ENCODE results near the gene PRCD.

PRCD gene

GRCh38 chr17:76566613-76566943, 26.7 kb downstream of the PRCD start:
- CTCF ChIA-PET, result interaction anchor here (1.4 to 8.2 kb wide), 4 partner anchors 9 to 57 kb away, joined by 5 to 60 read pairs (median 17); no protein-coding TSS in a partner anchor
- TF ChIP-seq CTCF (IDR thresholded peaks at IDR 0.05; ENCODE audit: control extremely low read depth, extremely low read depth, low read depth, missing control alignments), result no peak
- no peak for DNase-seq (ENCODE audit: extremely low spot score)
- POLR2A ChIA-PET, result interaction anchor here (0.5 to 2.6 kb wide), 3 partner anchors 9 to 625 kb away, joined by 3 to 10 read pairs (median 5); no protein-coding TSS in a partner anchor

GRCh38 chr17:76566988-76567431, 27.2 kb downstream of the PRCD start:
- no peak for TF ChIP-seq CTCF (IDR thresholded peaks at IDR 0.05; ENCODE audit: control extremely low read depth, extremely low read depth, low read depth, missing control alignments)
- ChIA-PET CTCF (interaction anchor here (1.5 to 8.2 kb wide), 3 partner anchors 9 to 57 kb away, joined by 5 to 60 read pairs (median 28); no protein-coding TSS in a partner anchor), POLR2A (interaction anchor here (0.5 to 2.6 kb wide), 2 partner anchors 10 to 568 kb away, joined by 3 to 10 read pairs; no protein-coding TSS in a partner anchor)
- no peak for DNase-seq (ENCODE audit: extremely low spot score)

- no peak for TF ChIP-seq CTCF (IDR thresholded peaks at IDR 0.05; ENCODE audit: control extremely low read depth, extremely low read depth, low read depth, missing control alignments)
- POLR2A ChIA-PET, result interaction anchor here (2.6 kb wide), 1 partner anchor 11 kb away, joined by 10 read pairs; no protein-coding TSS in a partner anchor
- DNase-seq (ENCODE audit: extremely low spot score), result no peak
- CTCF ChIA-PET, result interaction anchor here (6.4 to 8.2 kb wide), 2 partner anchors 10 to 56 kb away, joined by 28 to 60 read pairs; no protein-coding TSS in a partner anchor
These were observed 28.0 kb downstream of the PRCD start for GRCh38 chr17:76567634-76568432.

- no peak for TF ChIP-seq CTCF (IDR thresholded peaks at IDR 0.05; ENCODE audit: control extremely low read depth, extremely low read depth, low read depth, missing control alignments)
- POLR2A ChIA-PET, result no interaction called here
- CTCF ChIA-PET, result interaction anchor here (1.1 to 8.2 kb wide), 3 partner anchors 10 to 55 kb away, joined by 3 to 60 read pairs (median 28); no protein-coding TSS in a partner anchor
- DNase-seq (ENCODE audit: extremely low spot score), result no peak
These were observed 29.0 kb downstream of the PRCD start for GRCh38 chr17:76568811-76569221.

- no peak for DNase-seq (ENCODE audit: extremely low spot score)
- CTCF ChIA-PET, result interaction anchor here (1.1 to 8.2 kb wide), 3 partner anchors 9 to 54 kb away, joined by 3 to 60 read pairs (median 28); no protein-coding TSS in a partner anchor
- no peak for TF ChIP-seq CTCF (IDR thresholded peaks at IDR 0.05; ENCODE audit: control extremely low read depth, extremely low read depth, low read depth, missing control alignments)
- POLR2A ChIA-PET, result interaction anchor here (0.6 kb wide), 1 partner anchor 34 kb away, joined by 3 read pairs; no protein-coding TSS in a partner anchor
These were observed 29.9 kb downstream of the PRCD start for GRCh38 chr17:76569607-76570279.

GRCh38 chr17:76570457-76570856, 30.6 kb downstream of the PRCD start:
- ChIA-PET CTCF (interaction anchor here (6.4 to 8.2 kb wide), 2 partner anchors 13 to 53 kb away, joined by 28 to 60 read pairs; no protein-coding TSS in a partner anchor), POLR2A (interaction anchor here (0.6 kb wide), 1 partner anchor 33 kb away, joined by 3 read pairs; no protein-coding TSS in a partner anchor)

More at GRCh38 chr17:76570457-76570856, 30.6 kb downstream of the PRCD start:
- TF ChIP-seq CTCF (IDR thresholded peaks at IDR 0.05; ENCODE audit: control extremely low read depth, extremely low read depth, low read depth, missing control alignments), result no peak
- DNase-seq (ENCODE audit: extremely low spot score), result no peak
